SK-N-SH (cell line): ENCODE results near the gene CEACAM19. TPM values are rescaled to one million over a fixed set of nuclear protein-coding genes. Genes with fewer than 3 reads are reported as not detected.

ENCODE experiments used
- CTCF ChIA-PET: fragments of 300-600, 350-600 bp; formaldehyde crosslinking; extraction: SDS; loops from one replicate; lab custom pipeline; 2021; lab: Yijun Ruan, JAX
- POLR2A ChIA-PET: fragments of 350-600 bp; sonication (Branson Sonifier 250); formaldehyde crosslinking; extraction: SDS; loops from one replicate; lab custom pipeline; 2020; ENCODE audit warnings: antibody characterized with exemption, inconsistent platforms; lab: Yijun Ruan, JAX
- DNase-seq: peaks from one replicate; pipeline ENCODE4 v3.0.0; 2012
- H2AFZ ChIP-seq: fragments of 200-600 bp; sonication (generic); 2 replicates; pipeline ENCODE4 v1.8.1; 2016; ENCODE audit warnings: antibody characterized with exemption, mild to moderate bottlenecking, low read depth
- H3F3A ChIP-seq: fragments of 200-600 bp; sonication (generic); replicated peaks from 2 replicates; pipeline ENCODE3; 2016; ENCODE audit warnings: antibody characterized with exemption, mild to moderate bottlenecking; ENCODE audit not compliant: insufficient read depth
- H3K27ac ChIP-seq, 2 experiments: fragments of 200-500 bp in 1 of 2; fragments of 200-600 bp in 1 of 2; sonication (Bioruptor generic) in 1 of 2; sonication (generic), shearing (Covaris generic) in 1 of 2; 2 replicates each; pipeline versions ENCODE4 v1.5.1 to v1.6.1; 2014 to 2016; ENCODE audit warnings: low read depth in 2 of 2, inconsistent platforms in 1 of 2, low read length in 1 of 2, mild to moderate bottlenecking in 1 of 2, mixed read lengths in 1 of 2
- H3K27me3 ChIP-seq: fragments of 200-600 bp; sonication (generic), shearing (Covaris generic); 2 replicates; pipeline ENCODE4 v1.6.1; 2016; ENCODE audit warnings: mixed run types; ENCODE audit not compliant: insufficient read depth
- H3K36me3 ChIP-seq, 2 experiments: fragments of 200-500 bp in 1 of 2; fragments of 200-600 bp in 1 of 2; sonication (Bioruptor generic) in 1 of 2; sonication (generic) in 1 of 2; replicated peaks in 1 of 2; 2 replicates each; pipeline versions ENCODE3 to v1.5.1; 2014 to 2016; ENCODE audit warnings: low read length in 1 of 2, mild to moderate bottlenecking in 1 of 2; ENCODE audit not compliant: insufficient read depth in 2 of 2, control insufficient read depth in 1 of 2
- H3K4me1 ChIP-seq, 2 experiments: fragments of 200-500 bp in 1 of 2; fragments of 200-600 bp in 1 of 2; sonication (Bioruptor generic) in 1 of 2; sonication (generic), shearing (Covaris generic) in 1 of 2; 2 replicates each; pipeline versions ENCODE4 v1.5.1 to v1.6.1; 2014 to 2016; ENCODE audit warnings: low read depth in 1 of 2, low read length in 1 of 2, mixed run types in 1 of 2; ENCODE audit not compliant: insufficient read depth in 2 of 2, control insufficient read depth in 1 of 2
- H3K4me2 ChIP-seq: fragments of 200-600 bp; sonication (generic), shearing (Covaris generic); 2 replicates; pipeline ENCODE4 v1.6.1; 2017; ENCODE audit warnings: mixed run types
- H3K4me3 ChIP-seq, 2 experiments: fragments of 200-500 bp in 1 of 2; fragments of 200-600 bp in 1 of 2; sonication (Bioruptor generic) in 1 of 2; sonication (generic), shearing (Covaris generic) in 1 of 2; 2 replicates each; pipeline versions ENCODE4 v1.5.1 to v1.8.1; 2014 to 2016; ENCODE audit warnings: low read depth in 2 of 2, inconsistent platforms in 1 of 2, low read length in 1 of 2, mild to moderate bottlenecking in 1 of 2, mixed read lengths in 1 of 2, moderate library complexity in 1 of 2
- H3K79me2 ChIP-seq: fragments of 200-600 bp; sonication (generic); 2 replicates; pipeline ENCODE4 v1.8.1; 2017; ENCODE audit warnings: mild to moderate bottlenecking; ENCODE audit not compliant: insufficient read depth
- H3K9ac ChIP-seq: fragments of 200-600 bp; sonication (generic); 2 replicates; pipeline ENCODE4 v1.6.1; 2017; ENCODE audit warnings: mixed run types
- H3K9me2 ChIP-seq: fragments of 200-600 bp; sonication (generic); 2 replicates; pipeline ENCODE4 v1.6.1; 2017; ENCODE audit warnings: mixed run types
- H3K9me3 ChIP-seq: fragments of 200-600 bp; sonication (generic); 2 replicates; pipeline ENCODE4 v1.6.1; 2017; ENCODE audit warnings: mixed run types, mild to moderate bottlenecking, moderate library complexity
- H4K20me1 ChIP-seq: fragments of 200-600 bp; sonication (generic); 2 replicates; pipeline ENCODE4 v1.6.1; 2017; ENCODE audit warnings: mild to moderate bottlenecking, mixed run types; ENCODE audit not compliant: insufficient read depth
- FOXM1 ChIP-seq: IDR thresholded peaks from 2 replicates; pipeline ENCODE4 v1.4.0; 2012; ENCODE audit warnings: low read depth, mild to moderate bottlenecking
- GABPA ChIP-seq: IDR thresholded peaks from 2 replicates; pipeline ENCODE4 v1.4.0; 2012; ENCODE audit warnings: low read depth, mild to moderate bottlenecking
- GATA2 ChIP-seq: sonication (generic); formaldehyde crosslinking; IDR thresholded peaks from 2 replicates; pipeline ENCODE4 v1.5.0; 2020; ENCODE audit warnings: mild to moderate bottlenecking, missing genetic modification reagents
- JUND ChIP-seq: IDR thresholded peaks from 2 replicates; pipeline ENCODE4 v1.4.0; 2012
- MEF2A ChIP-seq: IDR thresholded peaks from 2 replicates; pipeline ENCODE4 v1.4.0; 2012; ENCODE audit warnings: low read depth, borderline replicate concordance
- NFIC ChIP-seq: IDR thresholded peaks from 2 replicates; pipeline ENCODE4 v1.4.0; 2012; ENCODE audit warnings: borderline replicate concordance
- NRF1 ChIP-seq: IDR thresholded peaks from 2 replicates; pipeline ENCODE4 v1.6.1; 2012; ENCODE audit warnings: low read depth, mild to moderate bottlenecking, low read length
- PBX3 ChIP-seq: IDR thresholded peaks from 2 replicates; pipeline ENCODE4; 2012
- REST ChIP-seq: IDR thresholded peaks from 2 replicates; pipeline ENCODE4 v1.6.1; 2012; ENCODE audit warnings: mild to moderate bottlenecking, low read depth, low read length, moderate library complexity
- RFX5 ChIP-seq: IDR thresholded peaks from 2 replicates; pipeline ENCODE4 v1.6.1; 2012; ENCODE audit warnings: mild to moderate bottlenecking, improper control_type of control experiment, low read length
- TCF12 ChIP-seq: IDR thresholded peaks from 2 replicates; pipeline ENCODE4 v1.4.0; 2012
- USF2 ChIP-seq: fragments of 150-350 bp; IDR thresholded peaks from 2 replicates; pipeline ENCODE4 v1.6.1; 2017; ENCODE audit warnings: antibody characterized with exemption, low read length, low read depth, borderline replicate concordance
- WGBS: methylation state at CpG from one replicate; pipeline ENCODE4 v1.1.6; 2017; ENCODE audit warnings: low lambda C conversion rate; 5-methylcytosine and 5-hydroxymethylcytosine counted together
- polyA plus RNA-seq, 3 experiments: library from polyadenylated mRNA; depleted of rRNA; stranded (reverse); fragments of >200 nt; gene quantifications; 2 replicates each; pipeline ENCODE4 v1.2.3, GENCODE V29; 2012
- TF ChIP-seq, protein P1 (sequence below): fragments of 150-350 bp; IDR thresholded peaks from 2 replicates; pipeline ENCODE4 v1.6.1; 2016; ENCODE audit warnings: mild to moderate bottlenecking, low read depth, low read length
- TF ChIP-seq, protein P2 (sequence below): IDR thresholded peaks from 2 replicates; pipeline ENCODE4 v1.4.0; 2012; ENCODE audit warnings: low read depth, borderline replicate concordance
- TF ChIP-seq, protein P3 (sequence below): IDR thresholded peaks from 2 replicates; pipeline ENCODE4 v1.4.0; 2012; ENCODE audit warnings: low read depth, borderline replicate concordance

CEACAM19 gene
- polyA plus RNA-seq, 1 of the 3 experiments (the other 2 are of a cell fraction) = 2.0 TPM

DNA sequence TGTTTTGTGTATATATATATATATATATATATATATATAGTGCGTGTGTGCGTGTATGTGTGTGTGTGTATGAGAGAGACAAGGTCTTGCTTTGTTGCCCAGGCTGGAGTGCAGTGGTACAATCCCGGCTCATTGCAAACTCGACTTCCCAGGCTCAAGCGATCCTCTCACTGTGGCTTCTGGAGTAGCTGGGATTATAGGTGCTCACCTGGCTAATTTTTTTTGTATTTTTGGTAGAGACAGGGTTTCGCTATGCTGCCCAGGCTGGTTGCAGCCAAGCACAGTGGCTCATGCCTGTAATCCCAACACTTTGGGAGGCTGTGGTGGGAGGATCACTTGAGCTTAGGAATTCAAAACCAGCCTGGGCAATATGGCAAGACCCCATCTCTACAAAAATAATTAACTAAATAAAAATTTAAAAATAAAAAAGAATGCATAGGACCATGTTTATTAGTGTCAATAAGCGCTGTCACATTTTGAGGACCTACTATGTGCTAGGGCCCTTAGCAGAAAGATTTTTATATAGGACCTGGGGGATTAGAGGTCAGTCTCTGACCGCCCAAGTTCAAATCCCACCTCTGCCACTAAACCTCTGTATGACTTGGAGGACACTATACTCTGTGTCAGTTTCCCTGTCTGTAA is 25.8 kb upstream of the CEACAM19 start (continued):
- TF ChIP-seq, protein P1, sequence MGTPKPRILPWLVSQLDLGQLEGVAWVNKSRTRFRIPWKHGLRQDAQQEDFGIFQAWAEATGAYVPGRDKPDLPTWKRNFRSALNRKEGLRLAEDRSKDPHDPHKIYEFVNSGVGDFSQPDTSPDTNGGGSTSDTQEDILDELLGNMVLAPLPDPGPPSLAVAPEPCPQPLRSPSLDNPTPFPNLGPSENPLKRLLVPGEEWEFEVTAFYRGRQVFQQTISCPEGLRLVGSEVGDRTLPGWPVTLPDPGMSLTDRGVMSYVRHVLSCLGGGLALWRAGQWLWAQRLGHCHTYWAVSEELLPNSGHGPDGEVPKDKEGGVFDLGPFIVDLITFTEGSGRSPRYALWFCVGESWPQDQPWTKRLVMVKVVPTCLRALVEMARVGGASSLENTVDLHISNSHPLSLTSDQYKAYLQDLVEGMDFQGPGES = no peak

- Histone ChIP-seq H3K27ac (no peak overlapping the region), H4K20me1 (peaks cover 28% of the 10 kb centered on the region; the same call in 1 of the 2 replicates), H3K27me3 (no peaks in the 10 kb centered on the region), H3K9me3 (no peaks in the 10 kb centered on the region), H3K9me2 (no peaks in the 10 kb centered on the region), H3K9ac (peak overlapping the region; percentile 3; the same call in 1 of the 2 replicates), H3K4me1 (peaks cover 0 to 2% of the 10 kb centered on the region in 2 experiments; a peak in 1 of 4 replicates), H3K79me2 (peaks cover 67% of the 10 kb centered on the region), H2AFZ (no peak overlapping the region), H3F3A (no peaks in the 10 kb centered on the region), H3K4me2 (peak overlapping the region; percentile 22; the same call in 1 of the 2 replicates), H3K4me3 (peak overlapping the region in 1 of 2 experiments; percentile 5; a peak in 1 of 4 replicates), H3K36me3 (peaks cover 14 to 26% of the 10 kb centered on the region in 2 experiments)
- POLR2A ChIA-PET = no interaction called here
- no peak for DNase-seq
- TF ChIP-seq GABPA = no peak
- TF ChIP-seq MEF2A = no peak
- no peak for TF ChIP-seq FOXM1
- TF ChIP-seq USF2 = no peak
- no peak for TF ChIP-seq TCF12
- TF ChIP-seq PBX3 = no peak
- TF ChIP-seq JUND = no peak
- TF ChIP-seq, protein P2, sequence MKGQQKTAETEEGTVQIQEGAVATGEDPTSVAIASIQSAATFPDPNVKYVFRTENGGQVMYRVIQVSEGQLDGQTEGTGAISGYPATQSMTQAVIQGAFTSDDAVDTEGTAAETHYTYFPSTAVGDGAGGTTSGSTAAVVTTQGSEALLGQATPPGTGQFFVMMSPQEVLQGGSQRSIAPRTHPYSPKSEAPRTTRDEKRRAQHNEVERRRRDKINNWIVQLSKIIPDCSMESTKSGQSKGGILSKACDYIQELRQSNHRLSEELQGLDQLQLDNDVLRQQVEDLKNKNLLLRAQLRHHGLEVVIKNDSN = no peak
- no peak for TF ChIP-seq NFIC
- TF ChIP-seq RFX5 = no peak
- TF ChIP-seq REST = no peak
- TF ChIP-seq NRF1 = no peak
- no peak for TF ChIP-seq GATA2
- TF ChIP-seq, protein P3, sequence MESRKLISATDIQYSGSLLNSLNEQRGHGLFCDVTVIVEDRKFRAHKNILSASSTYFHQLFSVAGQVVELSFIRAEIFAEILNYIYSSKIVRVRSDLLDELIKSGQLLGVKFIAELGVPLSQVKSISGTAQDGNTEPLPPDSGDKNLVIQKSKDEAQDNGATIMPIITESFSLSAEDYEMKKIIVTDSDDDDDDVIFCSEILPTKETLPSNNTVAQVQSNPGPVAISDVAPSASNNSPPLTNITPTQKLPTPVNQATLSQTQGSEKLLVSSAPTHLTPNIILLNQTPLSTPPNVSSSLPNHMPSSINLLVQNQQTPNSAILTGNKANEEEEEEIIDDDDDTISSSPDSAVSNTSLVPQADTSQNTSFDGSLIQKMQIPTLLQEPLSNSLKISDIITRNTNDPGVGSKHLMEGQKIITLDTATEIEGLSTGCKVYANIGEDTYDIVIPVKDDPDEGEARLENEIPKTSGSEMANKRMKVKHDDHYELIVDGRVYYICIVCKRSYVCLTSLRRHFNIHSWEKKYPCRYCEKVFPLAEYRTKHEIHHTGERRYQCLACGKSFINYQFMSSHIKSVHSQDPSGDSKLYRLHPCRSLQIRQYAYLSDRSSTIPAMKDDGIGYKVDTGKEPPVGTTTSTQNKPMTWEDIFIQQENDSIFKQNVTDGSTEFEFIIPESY = no peak
- 100% methylated on average over 3 of the region's 3 CpGs for WGBS
- CTCF ChIA-PET = interaction anchor here (0.8 to 1.5 kb wide), 3 partner anchors 11 to 75 kb away, joined by 3 to 8 read pairs (median 5); no protein-coding TSS in a partner anchor
Observed at GRCh38 chr19:44646049-44646416, 25.2 kb upstream of the CEACAM19 start.
